Loucy (cell line): ENCODE data around the gene CNOT4.

Experiments
- EZH2phosphoT487 ChIP-seq: fragments of 200-600 bp; IDR thresholded peaks from 2 replicates; pipeline ENCODE4 v1.6.1; 2018; ENCODE audit warnings: antibody characterized with exemption, mild to moderate bottlenecking, moderate library complexity, borderline replicate concordance
- TF ChIP-seq, protein P1 (sequence below): fragments of 200-600 bp; sonication (generic); conservative IDR thresholded peaks from 2 replicates; pipeline ENCODE4 v1.5.1; 2014; ENCODE audit warnings: mild to moderate bottlenecking, antibody characterized with exemption, low read length

DNA sequence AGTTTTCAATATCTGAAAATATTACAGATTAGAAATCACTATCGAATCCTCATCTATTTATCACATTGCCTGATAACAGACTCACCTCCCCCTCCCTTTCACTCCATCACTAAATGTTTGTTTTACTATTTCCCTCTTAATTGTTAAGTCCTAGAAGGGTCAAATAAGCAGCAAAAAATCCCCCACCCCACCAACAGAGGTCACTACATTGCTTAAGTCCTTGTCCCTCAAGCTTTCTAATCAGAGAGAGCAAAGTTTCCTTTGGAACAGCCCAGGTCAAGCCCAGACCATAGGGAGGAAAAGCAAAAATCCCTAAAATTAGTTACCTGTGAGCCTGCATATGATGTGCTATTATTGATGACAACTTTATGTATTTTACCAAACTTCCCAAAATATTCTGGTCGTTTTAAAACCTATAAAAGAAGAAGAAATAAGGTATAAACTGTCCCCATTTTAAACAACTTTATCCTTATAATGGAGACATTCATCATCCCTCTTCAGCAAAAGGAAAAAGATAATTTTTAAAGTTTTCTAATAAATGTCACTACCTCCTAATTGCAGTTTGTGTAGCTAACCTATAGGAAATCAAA lies 95.0 kb downstream of the CNOT4 start:
- TF ChIP-seq, protein P1, sequence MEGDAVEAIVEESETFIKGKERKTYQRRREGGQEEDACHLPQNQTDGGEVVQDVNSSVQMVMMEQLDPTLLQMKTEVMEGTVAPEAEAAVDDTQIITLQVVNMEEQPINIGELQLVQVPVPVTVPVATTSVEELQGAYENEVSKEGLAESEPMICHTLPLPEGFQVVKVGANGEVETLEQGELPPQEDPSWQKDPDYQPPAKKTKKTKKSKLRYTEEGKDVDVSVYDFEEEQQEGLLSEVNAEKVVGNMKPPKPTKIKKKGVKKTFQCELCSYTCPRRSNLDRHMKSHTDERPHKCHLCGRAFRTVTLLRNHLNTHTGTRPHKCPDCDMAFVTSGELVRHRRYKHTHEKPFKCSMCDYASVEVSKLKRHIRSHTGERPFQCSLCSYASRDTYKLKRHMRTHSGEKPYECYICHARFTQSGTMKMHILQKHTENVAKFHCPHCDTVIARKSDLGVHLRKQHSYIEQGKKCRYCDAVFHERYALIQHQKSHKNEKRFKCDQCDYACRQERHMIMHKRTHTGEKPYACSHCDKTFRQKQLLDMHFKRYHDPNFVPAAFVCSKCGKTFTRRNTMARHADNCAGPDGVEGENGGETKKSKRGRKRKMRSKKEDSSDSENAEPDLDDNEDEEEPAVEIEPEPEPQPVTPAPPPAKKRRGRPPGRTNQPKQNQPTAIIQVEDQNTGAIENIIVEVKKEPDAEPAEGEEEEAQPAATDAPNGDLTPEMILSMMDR = peak; percentile 88
- TF ChIP-seq EZH2phosphoT487 = no peak
